Fibroblast of mammary gland (primary cell): ENCODE data around the gene GPR35.

Experiments
- DNase-seq: peaks from one replicate; pipeline ENCODE4 v3.0.0-alpha.2; 2010; ENCODE audit warnings: low read depth
- H3K4me3 ChIP-seq: 2 replicates; pipeline ENCODE4 v1.5.1; 2011; ENCODE audit warnings: low read depth, mild to moderate bottlenecking, low read length, moderate library complexity; ENCODE audit not compliant: control insufficient read depth
- TF ChIP-seq, protein P1 (sequence below): conservative IDR thresholded peaks from 2 replicates; pipeline ENCODE4 v1.5.1; 2011; ENCODE audit warnings: low read depth, low read length, inconsistent platforms; ENCODE audit not compliant: control insufficient read depth, insufficient read depth

GPR35 gene

DNA sequence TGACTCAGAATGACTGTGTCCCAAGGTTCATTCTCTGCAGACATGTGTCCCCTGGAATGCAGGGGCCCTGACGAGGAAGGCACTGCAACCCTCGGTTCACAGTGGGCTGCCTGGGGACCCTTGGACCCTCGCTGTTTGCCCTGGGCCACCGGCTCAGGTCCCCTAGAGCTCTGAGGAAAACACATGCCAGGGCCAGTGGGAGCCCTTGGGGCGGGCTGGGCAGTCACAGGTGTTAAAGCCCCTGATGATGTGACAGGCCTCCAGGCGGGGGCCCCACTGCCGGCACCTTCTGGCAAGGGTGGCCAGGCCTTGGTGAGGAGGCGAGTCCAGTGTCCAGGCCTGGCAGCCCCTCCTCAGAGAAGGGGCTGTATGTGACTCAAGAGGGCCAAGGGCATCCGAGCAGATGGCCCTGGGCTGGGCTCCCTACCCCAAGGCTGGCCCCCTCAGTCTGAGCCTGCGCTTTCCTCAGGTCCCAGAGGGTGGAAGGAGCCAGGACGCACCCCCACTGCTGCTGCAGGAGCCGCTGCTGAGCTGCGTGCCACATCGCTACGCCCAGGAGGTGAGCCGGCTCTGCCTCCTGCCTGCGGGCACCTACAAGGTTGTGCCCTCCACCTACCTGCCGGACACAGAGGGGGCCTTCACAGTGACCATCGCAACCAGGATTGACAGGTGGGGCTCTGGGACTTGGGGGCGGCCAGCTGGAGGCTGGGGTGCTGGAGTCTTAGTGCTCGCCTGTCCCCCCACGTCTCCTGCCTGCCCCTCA lies 27.7 kb upstream of the GPR35 start:
- TF ChIP-seq, protein P1, sequence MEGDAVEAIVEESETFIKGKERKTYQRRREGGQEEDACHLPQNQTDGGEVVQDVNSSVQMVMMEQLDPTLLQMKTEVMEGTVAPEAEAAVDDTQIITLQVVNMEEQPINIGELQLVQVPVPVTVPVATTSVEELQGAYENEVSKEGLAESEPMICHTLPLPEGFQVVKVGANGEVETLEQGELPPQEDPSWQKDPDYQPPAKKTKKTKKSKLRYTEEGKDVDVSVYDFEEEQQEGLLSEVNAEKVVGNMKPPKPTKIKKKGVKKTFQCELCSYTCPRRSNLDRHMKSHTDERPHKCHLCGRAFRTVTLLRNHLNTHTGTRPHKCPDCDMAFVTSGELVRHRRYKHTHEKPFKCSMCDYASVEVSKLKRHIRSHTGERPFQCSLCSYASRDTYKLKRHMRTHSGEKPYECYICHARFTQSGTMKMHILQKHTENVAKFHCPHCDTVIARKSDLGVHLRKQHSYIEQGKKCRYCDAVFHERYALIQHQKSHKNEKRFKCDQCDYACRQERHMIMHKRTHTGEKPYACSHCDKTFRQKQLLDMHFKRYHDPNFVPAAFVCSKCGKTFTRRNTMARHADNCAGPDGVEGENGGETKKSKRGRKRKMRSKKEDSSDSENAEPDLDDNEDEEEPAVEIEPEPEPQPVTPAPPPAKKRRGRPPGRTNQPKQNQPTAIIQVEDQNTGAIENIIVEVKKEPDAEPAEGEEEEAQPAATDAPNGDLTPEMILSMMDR = no peak
- DNase-seq = no peak
- no peak overlapping the region for H3K4me3 ChIP-seq

DNA sequence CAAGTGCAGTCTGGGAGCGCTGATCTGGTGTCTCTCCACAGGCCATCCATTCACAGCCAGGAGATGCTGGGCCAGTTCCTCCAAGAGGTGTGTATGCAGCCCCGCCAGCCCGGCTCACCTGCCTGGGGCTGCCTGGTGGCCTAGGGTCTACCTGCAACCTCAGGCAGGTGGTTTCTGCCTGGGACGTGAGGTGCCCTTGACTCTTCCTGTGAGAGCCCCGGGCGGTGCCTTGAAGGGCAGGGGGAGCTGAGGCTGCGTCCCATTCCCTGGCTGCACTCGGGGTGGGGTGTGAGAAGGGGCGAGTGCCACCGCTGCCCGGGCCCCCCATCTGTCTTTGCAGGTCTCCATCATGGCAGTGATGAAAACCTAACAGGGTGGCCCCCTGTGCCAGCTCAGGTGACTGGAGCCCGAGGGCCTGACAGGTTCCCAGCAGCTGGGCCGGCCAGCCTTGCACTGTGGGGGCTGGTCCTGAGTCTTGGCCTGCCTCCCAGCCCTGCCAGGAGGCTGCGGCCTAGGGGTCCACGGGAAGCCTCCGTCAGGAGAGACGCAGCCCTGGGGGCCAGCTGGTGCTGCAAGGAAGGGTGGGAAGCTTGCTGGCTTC lies 26.9 kb upstream of the GPR35 start:
- no peak for DNase-seq
- TF ChIP-seq, protein P1 = no peak
- H3K4me3 ChIP-seq = no peak overlapping the region

DNA sequence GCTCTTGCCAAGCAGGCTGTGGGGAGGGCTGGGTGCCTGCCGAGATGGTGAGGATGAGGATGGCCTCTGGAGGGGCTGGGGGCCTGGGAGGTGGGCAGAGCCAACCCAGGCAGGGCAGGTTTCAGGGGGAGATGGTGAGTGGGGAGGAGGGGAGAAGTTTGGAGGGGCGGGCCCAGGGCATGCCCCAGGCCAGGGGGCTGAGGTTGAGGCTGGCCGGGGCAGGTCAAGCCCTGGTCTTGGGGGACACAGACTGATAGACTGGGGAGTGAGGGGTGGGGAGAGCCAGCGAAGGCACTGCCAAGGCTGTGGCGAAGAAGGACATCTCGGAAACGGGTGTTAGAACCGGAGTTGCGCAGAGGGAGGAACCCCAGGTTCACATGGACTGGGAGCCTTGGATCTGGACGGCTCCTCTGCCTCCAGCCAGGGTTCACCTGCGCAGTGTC lies 26.1 kb upstream of the GPR35 start:
- TF ChIP-seq, protein P1 = no peak
- DNase-seq = no peak
- no peak overlapping the region for H3K4me3 ChIP-seq

GRCh38 chr2:240600451-240600961 lies 24.8 kb upstream of the GPR35 start:
- TF ChIP-seq, protein P1 = no peak
- no peak for DNase-seq
- no peak overlapping the region for H3K4me3 ChIP-seq

- DNase-seq = no peak
- TF ChIP-seq, protein P1 = no peak
- no peak overlapping the region for H3K4me3 ChIP-seq
These were observed 24.0 kb upstream of the GPR35 start for GRCh38 chr2:240601061-240601830.

DNA sequence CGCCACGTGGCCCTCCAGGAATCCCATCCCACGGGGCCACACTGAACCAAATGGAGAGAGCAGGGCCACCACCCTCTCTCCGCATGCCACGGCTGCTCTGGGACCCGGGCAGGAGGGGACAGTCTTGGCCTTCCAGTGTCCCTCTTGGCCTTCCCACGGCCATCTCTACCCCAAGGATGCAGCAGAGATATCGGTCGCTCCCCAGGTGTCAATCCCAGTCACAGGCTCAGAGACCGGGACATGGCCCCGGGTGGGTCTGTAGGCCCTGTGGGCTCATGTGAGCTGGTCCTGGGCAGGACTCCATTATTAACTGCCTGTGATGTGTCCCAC lies 23.5 kb upstream of the GPR35 start:
- DNase-seq = no peak
- TF ChIP-seq, protein P1 = no peak
- H3K4me3 ChIP-seq = no peak overlapping the region
